Keratinocyte (primary cell): Measurements from ENCODE around the gene PPP1R7. TPM values are rescaled to one million over a fixed set of nuclear protein-coding genes. Genes with fewer than 3 reads are reported as not detected.

Source experiments
- DNase-seq: peaks from one replicate; pipeline ENCODE4 v3.0.0-alpha.2; 2011; ENCODE audit warnings: low read depth, missing footprints, low spot score
- FAIRE-seq: peaks from 2 replicates; lab custom pipeline; 2011; peaks lifted over from hg19 to GRCh38; lab: Jason Lieb, UNC
- H2AFZ ChIP-seq: 2 replicates; pipeline ENCODE4 v1.6.0; 2012; ENCODE audit warnings: low read length, control low read depth, inconsistent platforms; ENCODE audit not compliant: control insufficient read depth
- H3K27ac ChIP-seq: 2 replicates; pipeline ENCODE4 v1.5.1; 2011; ENCODE audit warnings: low read length; ENCODE audit not compliant: control insufficient read depth, insufficient read depth
- H3K27me3 ChIP-seq: 3 replicates; pipeline ENCODE4 v1.6.0; 2011; ENCODE audit warnings: low read length; ENCODE audit not compliant: control insufficient read depth, insufficient read depth; ENCODE audit errors: extremely low read depth
- H3K36me3 ChIP-seq, 2 experiments: 2 replicates in 1 of 2; 3 replicates in 1 of 2; pipeline ENCODE4 v1.5.1; 2011; ENCODE audit warnings: low read length in 2 of 2, mild to moderate bottlenecking in 1 of 2; ENCODE audit not compliant: control insufficient read depth in 2 of 2, insufficient read depth in 2 of 2; ENCODE audit errors: extremely low read depth in 1 of 2
- H3K4me1 ChIP-seq: 3 replicates; pipeline ENCODE4 v1.5.1; 2011; ENCODE audit warnings: low read length; ENCODE audit not compliant: control insufficient read depth, insufficient read depth; ENCODE audit errors: extremely low read depth
- H3K4me2 ChIP-seq: 3 replicates; pipeline ENCODE4 v1.6.0; 2011; ENCODE audit warnings: low read depth, low read length; ENCODE audit not compliant: control insufficient read depth, insufficient read depth; ENCODE audit errors: extremely low read depth
- H3K4me3 ChIP-seq, 3 experiments: fragments of 200-600 bp in 1 of 3; sonication (generic) in 1 of 3; 2 replicates in 2 of 3; 3 replicates in 1 of 3; pipeline ENCODE4 v1.5.1; 2011 to 2016; ENCODE audit warnings: low read length in 3 of 3, mild to moderate bottlenecking in 3 of 3, control low read depth in 2 of 3, inconsistent platforms in 1 of 3, low read depth in 1 of 3, mixed read lengths in 1 of 3, mixed run types in 1 of 3, moderate library complexity in 1 of 3; ENCODE audit not compliant: control insufficient read depth in 2 of 3, insufficient read depth in 2 of 3; ENCODE audit errors: extremely low read depth in 1 of 3
- H3K79me2 ChIP-seq: 2 replicates; pipeline ENCODE4 v1.6.0; 2012; ENCODE audit warnings: low read length; ENCODE audit not compliant: control insufficient read depth, insufficient read depth
- H3K9ac ChIP-seq: 3 replicates; pipeline ENCODE4 v1.6.0; 2011; ENCODE audit warnings: low read length; ENCODE audit not compliant: control insufficient read depth, insufficient read depth; ENCODE audit errors: extremely low read depth
- H3K9me1 ChIP-seq: 3 replicates; pipeline ENCODE4 v1.6.0; 2011; ENCODE audit warnings: low read length; ENCODE audit not compliant: control insufficient read depth, insufficient read depth; ENCODE audit errors: extremely low read depth
- H3K9me3 ChIP-seq: 2 replicates; pipeline ENCODE4 v1.5.1; 2012; ENCODE audit warnings: low read depth, low read length; ENCODE audit not compliant: control insufficient read depth
- H4K20me1 ChIP-seq: 3 replicates; pipeline ENCODE4 v1.6.0; 2011; ENCODE audit warnings: low read length; ENCODE audit not compliant: control insufficient read depth, insufficient read depth; ENCODE audit errors: extremely low read depth
- CTCF ChIP-seq, 3 experiments: IDR thresholded peaks in 1 of 3; conservative IDR thresholded peaks in 1 of 3; optimal IDR thresholded peaks in 1 of 3; 2 replicates in 2 of 3; 3 replicates in 1 of 3; pipeline versions ENCODE3 to v1.5.1; 2011; ENCODE audit warnings: low read length in 3 of 3, mild to moderate bottlenecking in 3 of 3, moderate library complexity in 2 of 3, control low read depth in 1 of 3, inconsistent platforms in 1 of 3; ENCODE audit not compliant: insufficient read depth in 2 of 3; ENCODE audit errors: extremely low read depth in 1 of 3
- EZH2 ChIP-seq: IDR thresholded peaks from one replicate; pipeline ENCODE4 v1.6.1; 2012; ENCODE audit warnings: inconsistent platforms, mild to moderate bottlenecking, low read length, moderate library complexity
- dilution Hi-C: fragments of 300-500 bp; cut with MboI; formaldehyde crosslinking; loops from one replicate; pipeline ENCODE4 v1.7.0; 2020; ENCODE audit warnings: low sequenced_read_pairs; ENCODE audit not compliant: extremely low pct_ligation_motif_present
- polyA plus RNA-seq, 5 experiments: library from polyadenylated mRNA; depleted of rRNA in 3 of 5; stranded (reverse) in 3 of 5; stranded (forward) in 1 of 5; unstranded in 1 of 5; fragments of >200 nt; gene quantifications; 1 replicate in 1 of 5; 2 replicates in 3 of 5; 3 replicates in 1 of 5; pipeline versions ENCODE4 v1.2.1 to v1.2.3, GENCODE V29; 2011 to 2012; ENCODE audit warnings: missing spikeins in 2 of 5, low read depth in 1 of 5, low replicate concordance in 1 of 5

Gene PPP1R7
- polyA plus RNA-seq, 1 donor (not counting 4 experiments of a cell fraction or from before 2014, with no cell fraction given): 84.9 TPM

DNA sequence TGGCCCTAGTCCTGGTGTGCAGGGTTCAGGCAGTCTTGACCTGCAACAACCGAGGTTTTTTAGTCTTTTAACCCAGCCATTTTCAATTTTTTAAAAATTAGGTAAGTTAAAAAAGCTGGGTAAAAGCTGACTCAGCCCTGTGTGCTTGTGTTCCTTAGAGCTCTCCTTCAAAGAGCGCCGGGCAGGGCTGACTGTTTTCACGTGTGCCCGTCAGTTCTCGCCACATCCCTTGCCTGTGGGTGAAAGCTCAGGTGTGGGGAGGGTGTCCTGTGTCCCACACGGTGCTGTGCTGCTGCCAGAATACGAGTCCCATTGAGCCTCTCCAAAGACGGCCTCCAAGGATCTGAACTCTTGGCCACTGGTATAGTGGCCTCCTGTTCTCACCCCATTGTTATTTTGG, 33.0 kb downstream of the PPP1R7 start:
- H3K79me2 ChIP-seq: no peaks in the 10 kb centered on the region
- TF ChIP-seq CTCF (optimal IDR thresholded peaks at IDR 0.05 in 1 of 3, IDR thresholded peaks at IDR 0.05 in 1 of 3, conservative IDR thresholded peaks at IDR 0.05 in 1 of 3; ENCODE audit: extremely low read depth in 1 of 3, insufficient read depth in 2 of 3, low read length in 3 of 3): no peak
- no peak for TF ChIP-seq EZH2
- no peaks in the 10 kb centered on the region for H3K4me1 ChIP-seq
- no peaks in the 10 kb centered on the region for H4K20me1 ChIP-seq
- no peak overlapping the region for H3K27ac ChIP-seq
- no peak overlapping the region for H2AFZ ChIP-seq
- DNase-seq: no peak
- peaks cover 6 to 8% of the 10 kb centered on the region in 2 experiments for H3K36me3 ChIP-seq
- no peaks in the 10 kb centered on the region for H3K9me1 ChIP-seq
- H3K4me2 ChIP-seq: no peak overlapping the region
- H3K27me3 ChIP-seq: peaks cover 10% of the 10 kb centered on the region
- H3K9ac ChIP-seq: no peak overlapping the region
- FAIRE-seq: no peak
- dilution Hi-C loops: no loop called here
- H3K9me3 ChIP-seq: no peaks in the 10 kb centered on the region
- H3K4me3 ChIP-seq: no peak overlapping the region

GRCh38 chr2:241184901-241185300, 34.6 kb downstream of the PPP1R7 start:
- FAIRE-seq (no peak), DNase-seq (no peak)
- no peak overlapping the region for H2AFZ ChIP-seq
- H3K9me1 ChIP-seq: no peaks in the 10 kb centered on the region
- peaks cover 3 to 4% of the 10 kb centered on the region in 2 experiments for H3K36me3 ChIP-seq
- H3K27me3 ChIP-seq: peaks cover 18% of the 10 kb centered on the region
- H3K27ac ChIP-seq: no peak overlapping the region
- no peaks in the 10 kb centered on the region for H3K4me1 ChIP-seq
- no peaks in the 10 kb centered on the region for H3K9me3 ChIP-seq
- no peak overlapping the region for H3K9ac ChIP-seq
- H3K4me2 ChIP-seq: no peak overlapping the region
- TF ChIP-seq EZH2 (no peak), CTCF (optimal IDR thresholded peaks at IDR 0.05 in 1 of 3, IDR thresholded peaks at IDR 0.05 in 1 of 3, conservative IDR thresholded peaks at IDR 0.05 in 1 of 3; ENCODE audit: extremely low read depth in 1 of 3, insufficient read depth in 2 of 3, low read length in 3 of 3) (no peak)
- H4K20me1 ChIP-seq: no peaks in the 10 kb centered on the region
- no peaks in the 10 kb centered on the region for H3K79me2 ChIP-seq
- no peak overlapping the region for H3K4me3 ChIP-seq
- dilution Hi-C loops: no loop called here
